ENCODE results near the gene DLG1.

DNA sequence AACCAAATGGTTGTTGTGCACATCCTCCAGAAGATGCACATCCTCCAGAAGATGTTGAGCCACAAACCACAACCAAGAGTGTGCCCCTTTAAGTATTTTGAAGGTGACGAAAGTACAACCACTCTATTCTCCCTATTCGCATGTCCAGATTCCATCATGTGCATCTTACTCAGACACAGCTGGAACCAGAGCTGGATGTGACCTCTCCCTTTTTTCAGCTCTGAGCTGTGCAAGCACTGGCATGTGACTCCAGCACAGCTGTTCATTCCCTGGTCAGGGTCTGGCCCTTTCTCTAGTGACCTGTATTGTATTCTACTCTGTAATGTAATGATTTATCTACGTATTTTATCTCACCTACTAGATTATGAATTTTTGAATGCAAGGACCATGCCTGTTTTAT, 29.3 kb upstream of the DLG1 start:
- TF ChIP-seq POLR2A (IDR thresholded peaks at IDR 0.05; ENCODE audit: low read length): no peak
- TF ChIP-seq GATA1 (IDR thresholded peaks at IDR 0.05; ENCODE audit: low read depth, low read length): no peak
